Body of pancreas (tissue), 4 donors: ENCODE data around the gene CXCL12.

Experiments used
- POLR2A ChIP-seq, 3 donors: fragments of 450-650 bp; IDR thresholded peaks; one replicate each; pipeline ENCODE4 v1.6.1; 2016; ENCODE audit warnings: antibody characterized with exemption in 3 of 3, mild to moderate bottlenecking in 2 of 3
- TF ChIP-seq, protein P1 (sequence below), 7 experiments: fragments of 450-650 bp in 4 of 7; fragments of 200-600 bp in 3 of 7; sonication (generic) in 3 of 7; IDR thresholded peaks; one replicate each; pipeline ENCODE4 v1.5.1; 2016 to 2019; ENCODE audit warnings: antibody characterized with exemption in 7 of 7

DNA sequence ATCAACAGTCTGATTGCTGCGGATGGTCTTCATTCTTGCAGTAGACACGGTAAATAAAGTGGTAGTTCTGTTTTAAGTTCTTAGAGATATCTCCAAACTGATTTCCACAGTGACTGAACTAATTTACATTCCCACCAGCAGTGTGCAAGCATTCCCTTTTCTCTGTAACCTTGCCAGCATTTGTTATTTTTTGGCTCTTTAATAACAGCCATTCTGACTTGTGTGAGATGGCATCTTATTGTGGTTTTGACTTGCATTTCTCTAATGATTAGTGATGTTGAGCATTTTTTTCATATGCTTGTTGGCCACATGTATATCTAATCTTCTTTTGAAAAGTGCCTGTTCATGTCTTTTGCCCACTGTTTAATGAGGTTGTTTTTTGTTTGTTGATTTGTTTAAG, 30.2 kb upstream of the CXCL12 start:
- TF ChIP-seq POLR2A (IDR thresholded peaks at IDR 0.05), result no peak
- TF ChIP-seq, protein P1, sequence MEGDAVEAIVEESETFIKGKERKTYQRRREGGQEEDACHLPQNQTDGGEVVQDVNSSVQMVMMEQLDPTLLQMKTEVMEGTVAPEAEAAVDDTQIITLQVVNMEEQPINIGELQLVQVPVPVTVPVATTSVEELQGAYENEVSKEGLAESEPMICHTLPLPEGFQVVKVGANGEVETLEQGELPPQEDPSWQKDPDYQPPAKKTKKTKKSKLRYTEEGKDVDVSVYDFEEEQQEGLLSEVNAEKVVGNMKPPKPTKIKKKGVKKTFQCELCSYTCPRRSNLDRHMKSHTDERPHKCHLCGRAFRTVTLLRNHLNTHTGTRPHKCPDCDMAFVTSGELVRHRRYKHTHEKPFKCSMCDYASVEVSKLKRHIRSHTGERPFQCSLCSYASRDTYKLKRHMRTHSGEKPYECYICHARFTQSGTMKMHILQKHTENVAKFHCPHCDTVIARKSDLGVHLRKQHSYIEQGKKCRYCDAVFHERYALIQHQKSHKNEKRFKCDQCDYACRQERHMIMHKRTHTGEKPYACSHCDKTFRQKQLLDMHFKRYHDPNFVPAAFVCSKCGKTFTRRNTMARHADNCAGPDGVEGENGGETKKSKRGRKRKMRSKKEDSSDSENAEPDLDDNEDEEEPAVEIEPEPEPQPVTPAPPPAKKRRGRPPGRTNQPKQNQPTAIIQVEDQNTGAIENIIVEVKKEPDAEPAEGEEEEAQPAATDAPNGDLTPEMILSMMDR (IDR thresholded peaks at IDR 0.05), result no peak
